ENCODE data around the gene EVX2.

The EVX2 gene

DNA sequence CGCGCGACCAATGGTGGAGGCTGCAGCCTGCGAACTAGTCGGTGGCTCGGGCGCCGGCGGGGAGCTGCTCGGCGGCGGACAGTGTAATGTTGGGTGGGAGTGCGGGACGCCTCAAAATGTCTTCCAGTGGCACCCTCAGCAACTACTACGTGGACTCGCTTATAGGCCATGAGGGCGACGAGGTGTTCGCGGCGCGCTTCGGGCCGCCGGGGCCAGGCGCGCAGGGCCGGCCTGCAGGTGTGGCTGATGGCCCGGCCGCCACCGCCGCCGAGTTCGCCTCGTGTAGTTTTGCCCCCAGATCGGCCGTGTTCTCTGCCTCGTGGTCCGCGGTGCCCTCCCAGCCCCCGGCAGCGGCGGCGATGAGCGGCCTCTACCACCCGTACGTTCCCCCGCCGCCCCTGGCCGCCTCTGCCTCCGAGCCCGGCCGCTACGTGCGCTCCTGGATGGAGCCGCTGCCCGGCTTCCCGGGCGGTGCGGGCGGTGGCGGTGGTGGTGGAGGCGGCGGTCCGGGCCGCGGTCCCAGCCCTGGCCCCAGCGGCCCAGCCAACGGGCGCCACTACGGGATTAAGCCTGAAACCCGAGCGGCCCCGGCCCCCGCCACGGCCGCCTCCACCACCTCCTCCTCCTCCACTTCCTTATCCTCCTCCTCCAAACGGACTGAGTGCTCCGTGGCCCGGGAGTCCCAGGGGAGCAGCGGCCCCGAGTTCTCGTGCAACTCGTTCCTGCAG is 39.1 kb upstream of the EVX2 start, which contains the start of gene HOXD9:
Gene HOXD9, plus strand, starts transcription at position 37 of the 728 bp plus-strand sequence. Its CDS starts 50 bp downstream, at position 87.
- no peak within 1 kb of the TSS for H3K18ac ChIP-seq (ENCODE audit: low read length)
- H4K5ac ChIP-seq (ENCODE audit: low read length): no peak within 1 kb of the TSS
- H2BK120ac ChIP-seq (ENCODE audit: low read depth, low read length): no peak within 1 kb of the TSS
- H3K27me3 ChIP-seq (ENCODE audit: insufficient read depth, low read length, poor library complexity): peaks cover 82% of the 10 kb centered on the region
- H3K27ac ChIP-seq (ENCODE audit: low read depth, low read length): no peak within 1 kb of the TSS
- H2BK5ac ChIP-seq (ENCODE audit: low read length): no peak within 1 kb of the TSS
- no peaks in the 10 kb centered on the region for H3K79me1 ChIP-seq (ENCODE audit: low read length)
- H3K56ac ChIP-seq (ENCODE audit: low read length): no peak within 1 kb of the TSS
- H3K9ac ChIP-seq (ENCODE audit: low read length): no peak within 1 kb of the TSS
- H3K79me2 ChIP-seq (ENCODE audit: control insufficient read depth, insufficient read depth, low read length): no peaks in the 10 kb centered on the region
- WGBS (ENCODE audit: extremely low coverage, insufficient coverage, low lambda C conversion rate): no CpG with 5 or more reads among the region's 84 CpGs
- DNase-seq: no peak
- H3K4me1 ChIP-seq (ENCODE audit: control insufficient read depth, low read depth, low read length): no peaks in the 10 kb centered on the region
- H2AK5ac ChIP-seq (ENCODE audit: low read length): no peak within 1 kb of the TSS
- H3K4ac ChIP-seq (ENCODE audit: low read depth, low read length): no peak within 1 kb of the TSS
- H4K8ac ChIP-seq (ENCODE audit: low read depth, low read length): no peak within 1 kb of the TSS
- no peak within 1 kb of the TSS for H3K23ac ChIP-seq (ENCODE audit: low read length)
- no peak within 1 kb of the TSS for H3K4me3 ChIP-seq (ENCODE audit: low read length)
- H2BK15ac ChIP-seq (replicated peaks; ENCODE audit: low read depth): no peak within 1 kb of the TSS
- peak within 1 kb of the TSS; percentile 80 for H3K4me2 ChIP-seq (ENCODE audit: low read length)
- H3K36me3 ChIP-seq (ENCODE audit: control insufficient read depth, insufficient read depth, low read length): no peaks in the 10 kb centered on the region

DNA sequence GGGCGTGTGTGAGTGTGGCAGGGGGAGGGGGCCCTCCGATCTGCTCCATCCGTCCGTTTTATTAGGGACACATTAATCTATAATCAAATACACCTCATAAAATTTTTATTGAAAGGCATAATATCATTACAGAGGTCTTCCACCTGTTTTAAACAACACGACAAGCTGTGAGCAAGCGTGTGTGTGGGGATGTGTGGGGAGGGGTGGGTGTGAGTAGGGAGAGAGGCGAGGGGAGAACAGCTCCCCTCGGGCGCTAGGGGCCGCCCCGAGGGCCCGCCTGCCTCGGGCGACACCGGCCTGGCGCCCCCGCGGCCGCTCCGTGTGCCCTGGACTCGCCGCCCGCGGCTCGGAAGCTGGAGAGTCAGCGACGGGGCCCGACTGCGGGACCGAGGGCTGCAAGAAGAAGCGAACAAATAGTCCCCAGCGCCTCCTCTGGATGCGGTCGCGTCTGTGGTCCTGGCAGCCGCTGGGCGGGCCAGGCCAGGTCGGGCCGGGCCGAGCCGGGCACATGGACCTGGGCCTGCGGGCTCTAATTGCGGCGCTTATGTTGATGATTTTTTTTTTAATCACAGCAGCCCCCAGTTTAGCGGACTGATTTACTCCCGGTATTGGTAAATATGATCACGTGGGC is 38.4 kb upstream of the EVX2 start:
- Histone ChIP-seq H4K5ac (ENCODE audit: low read length) (no peak overlapping the region), H3K4ac (ENCODE audit: low read depth, low read length) (no peak overlapping the region), H3K79me2 (ENCODE audit: control insufficient read depth, insufficient read depth, low read length) (no peaks in the 10 kb centered on the region), H3K18ac (ENCODE audit: low read length) (no peak overlapping the region), H3K27me3 (ENCODE audit: insufficient read depth, low read length, poor library complexity) (peaks cover 87% of the 10 kb centered on the region), H3K56ac (ENCODE audit: low read length) (no peak overlapping the region), H3K36me3 (ENCODE audit: control insufficient read depth, insufficient read depth, low read length) (no peaks in the 10 kb centered on the region), H2BK5ac (ENCODE audit: low read length) (no peak overlapping the region), H3K79me1 (ENCODE audit: low read length) (no peaks in the 10 kb centered on the region), H3K27ac (ENCODE audit: low read depth, low read length) (no peak overlapping the region), H3K4me1 (ENCODE audit: control insufficient read depth, low read depth, low read length) (no peaks in the 10 kb centered on the region), H4K8ac (ENCODE audit: low read depth, low read length) (no peak overlapping the region), H2AK5ac (ENCODE audit: low read length) (no peak overlapping the region), H2BK15ac (replicated peaks; ENCODE audit: low read depth) (no peak overlapping the region), H3K4me2 (ENCODE audit: low read length) (peak overlapping the region; percentile 80), H2BK120ac (ENCODE audit: low read depth, low read length) (no peak overlapping the region), H3K4me3 (ENCODE audit: low read length) (no peak overlapping the region), H3K23ac (ENCODE audit: low read length) (no peak overlapping the region), H3K9ac (ENCODE audit: low read length) (no peak overlapping the region)
- no CpG with 5 or more reads among the region's 47 CpGs for WGBS (ENCODE audit: extremely low coverage, insufficient coverage, low lambda C conversion rate)
- peak; percentile 73 for DNase-seq

GRCh38 chr2:176121190-176122051 is 37.7 kb upstream of the EVX2 start:
- no peaks in the 10 kb centered on the region for H3K79me1 ChIP-seq (ENCODE audit: low read length)
- H3K36me3 ChIP-seq (ENCODE audit: control insufficient read depth, insufficient read depth, low read length): no peaks in the 10 kb centered on the region
- H3K23ac ChIP-seq (ENCODE audit: low read length): no peak overlapping the region
- H3K56ac ChIP-seq (ENCODE audit: low read length): no peak overlapping the region
- no peak overlapping the region for H3K4me2 ChIP-seq (ENCODE audit: low read length)
- H3K27me3 ChIP-seq (ENCODE audit: insufficient read depth, low read length, poor library complexity): peaks cover 92% of the 10 kb centered on the region
- no peaks in the 10 kb centered on the region for H3K79me2 ChIP-seq (ENCODE audit: control insufficient read depth, insufficient read depth, low read length)
- H3K4me1 ChIP-seq (ENCODE audit: control insufficient read depth, low read depth, low read length): no peaks in the 10 kb centered on the region
- no peak overlapping the region for H3K4me3 ChIP-seq (ENCODE audit: low read length)
- no peak overlapping the region for H4K5ac ChIP-seq (ENCODE audit: low read length)
- no peak overlapping the region for H2BK15ac ChIP-seq (replicated peaks; ENCODE audit: low read depth)
- H2BK5ac ChIP-seq (ENCODE audit: low read length): no peak overlapping the region
- no peak overlapping the region for H4K8ac ChIP-seq (ENCODE audit: low read depth, low read length)
- H2AK5ac ChIP-seq (ENCODE audit: low read length): no peak overlapping the region
- no peak overlapping the region for H2BK120ac ChIP-seq (ENCODE audit: low read depth, low read length)
- H3K27ac ChIP-seq (ENCODE audit: low read depth, low read length): no peak overlapping the region
- no peak overlapping the region for H3K9ac ChIP-seq (ENCODE audit: low read length)
- no CpG with 5 or more reads among the region's 53 CpGs for WGBS (ENCODE audit: extremely low coverage, insufficient coverage, low lambda C conversion rate)
- no peak overlapping the region for H3K18ac ChIP-seq (ENCODE audit: low read length)
- H3K4ac ChIP-seq (ENCODE audit: low read depth, low read length): no peak overlapping the region
- no peak for DNase-seq

- Histone ChIP-seq H3K4me1 (ENCODE audit: control insufficient read depth, low read depth, low read length) (no peaks in the 10 kb centered on the region), H3K18ac (ENCODE audit: low read length) (no peak overlapping the region)
Measured at GRCh38 chr2:176120364-176121189, 36.8 kb upstream of the EVX2 start.

GRCh38 chr2:176118601-176119339 is 35.0 kb upstream of the EVX2 start:
- H3K36me3 ChIP-seq (ENCODE audit: control insufficient read depth, insufficient read depth, low read length): no peaks in the 10 kb centered on the region
- peak; percentile 84 for DNase-seq
- H4K8ac ChIP-seq (ENCODE audit: low read depth, low read length): no peak overlapping the region
- H2BK15ac ChIP-seq (replicated peaks; ENCODE audit: low read depth): no peak overlapping the region
- H2BK5ac ChIP-seq (ENCODE audit: low read length): no peak overlapping the region
- peaks cover 92% of the 10 kb centered on the region for H3K27me3 ChIP-seq (ENCODE audit: insufficient read depth, low read length, poor library complexity)
- no peak overlapping the region for H3K4me2 ChIP-seq (ENCODE audit: low read length)
- H3K4ac ChIP-seq (ENCODE audit: low read depth, low read length): no peak overlapping the region
- no peak overlapping the region for H3K56ac ChIP-seq (ENCODE audit: low read length)
- H3K9ac ChIP-seq (ENCODE audit: low read length): no peak overlapping the region
- no peak overlapping the region for H3K23ac ChIP-seq (ENCODE audit: low read length)
- H3K18ac ChIP-seq (ENCODE audit: low read length): no peak overlapping the region
- no peak overlapping the region for H3K27ac ChIP-seq (ENCODE audit: low read depth, low read length)
- H3K79me2 ChIP-seq (ENCODE audit: control insufficient read depth, insufficient read depth, low read length): no peaks in the 10 kb centered on the region
- no peak overlapping the region for H4K5ac ChIP-seq (ENCODE audit: low read length)
- H3K4me1 ChIP-seq (ENCODE audit: control insufficient read depth, low read depth, low read length): no peaks in the 10 kb centered on the region
- no peak overlapping the region for H2BK120ac ChIP-seq (ENCODE audit: low read depth, low read length)
- H2AK5ac ChIP-seq (ENCODE audit: low read length): no peak overlapping the region
- no CpG with 5 or more reads among the region's 24 CpGs for WGBS (ENCODE audit: extremely low coverage, insufficient coverage, low lambda C conversion rate)
- no peaks in the 10 kb centered on the region for H3K79me1 ChIP-seq (ENCODE audit: low read length)
- no peak overlapping the region for H3K4me3 ChIP-seq (ENCODE audit: low read length)

More at GRCh38 chr2:176120364-176121189, 36.8 kb upstream of the EVX2 start:
- H3K79me1 ChIP-seq (ENCODE audit: low read length): no peaks in the 10 kb centered on the region
- H3K23ac ChIP-seq (ENCODE audit: low read length): peak overlapping the region; percentile 73
- WGBS (ENCODE audit: extremely low coverage, insufficient coverage, low lambda C conversion rate): no CpG with 5 or more reads among the region's 13 CpGs
- no peaks in the 10 kb centered on the region for H3K36me3 ChIP-seq (ENCODE audit: control insufficient read depth, insufficient read depth, low read length)
- no peak overlapping the region for H3K56ac ChIP-seq (ENCODE audit: low read length)
- H2BK5ac ChIP-seq (ENCODE audit: low read length): no peak overlapping the region
- H3K27ac ChIP-seq (ENCODE audit: low read depth, low read length): no peak overlapping the region
- H2AK5ac ChIP-seq (ENCODE audit: low read length): no peak overlapping the region
- H3K9ac ChIP-seq (ENCODE audit: low read length): no peak overlapping the region
- no peak overlapping the region for H3K4me3 ChIP-seq (ENCODE audit: low read length)
- H4K5ac ChIP-seq (ENCODE audit: low read length): no peak overlapping the region
- no peak overlapping the region for H2BK15ac ChIP-seq (replicated peaks; ENCODE audit: low read depth)
- no peaks in the 10 kb centered on the region for H3K79me2 ChIP-seq (ENCODE audit: control insufficient read depth, insufficient read depth, low read length)
- H4K8ac ChIP-seq (ENCODE audit: low read depth, low read length): no peak overlapping the region
- peaks cover 94% of the 10 kb centered on the region for H3K27me3 ChIP-seq (ENCODE audit: insufficient read depth, low read length, poor library complexity)
- no peak overlapping the region for H3K4ac ChIP-seq (ENCODE audit: low read depth, low read length)
- no peak overlapping the region for H3K4me2 ChIP-seq (ENCODE audit: low read length)
- no peak overlapping the region for H2BK120ac ChIP-seq (ENCODE audit: low read depth, low read length)
- DNase-seq: no peak

All from mesendoderm (in vitro differentiated cells).